Gastrocnemius medialis (tissue), 4 donors: Measurements from ENCODE around the gene OTUD5.

Experiments used
- CTCF ChIP-seq, 5 experiments: fragments of 450-650 bp in 3 of 5; fragments of 200-600 bp in 2 of 5; sonication (generic) in 2 of 5; IDR thresholded peaks in 4 of 5; conservative IDR thresholded peaks in 1 of 5; 1 replicate in 4 of 5; 2 replicates in 1 of 5; pipeline ENCODE4 v1.5.1; 2016 to 2019; ENCODE audit warnings: antibody characterized with exemption in 5 of 5, mild to moderate bottlenecking in 3 of 5, moderate library complexity in 3 of 5
- POLR2A ChIP-seq, 2 donors: fragments of 450-650 bp; IDR thresholded peaks; one replicate each; pipeline ENCODE4 v1.6.1; 2017; ENCODE audit warnings: antibody characterized with exemption in 2 of 2, mild to moderate bottlenecking in 2 of 2, moderate library complexity in 2 of 2

GRCh38 chrX:48935301-48935670 is 22.1 kb downstream of the OTUD5 start:
- TF ChIP-seq POLR2A (IDR thresholded peaks at IDR 0.05), result no peak
- no peak for TF ChIP-seq CTCF (IDR thresholded peaks at IDR 0.05 in 4 of 5, conservative IDR thresholded peaks at IDR 0.05 in 1 of 5)
